HL-60/S4 (cell line): ENCODE results near the gene CHST14.

Experiments used
- in situ Hi-C: fragments of 300-500 bp; cut with MboI; formaldehyde crosslinking; loops from 2 replicates; pipeline ENCODE4 v1.14.3; 2022; ENCODE audit warnings: low sequenced_read_pairs

CHST14 gene

DNA sequence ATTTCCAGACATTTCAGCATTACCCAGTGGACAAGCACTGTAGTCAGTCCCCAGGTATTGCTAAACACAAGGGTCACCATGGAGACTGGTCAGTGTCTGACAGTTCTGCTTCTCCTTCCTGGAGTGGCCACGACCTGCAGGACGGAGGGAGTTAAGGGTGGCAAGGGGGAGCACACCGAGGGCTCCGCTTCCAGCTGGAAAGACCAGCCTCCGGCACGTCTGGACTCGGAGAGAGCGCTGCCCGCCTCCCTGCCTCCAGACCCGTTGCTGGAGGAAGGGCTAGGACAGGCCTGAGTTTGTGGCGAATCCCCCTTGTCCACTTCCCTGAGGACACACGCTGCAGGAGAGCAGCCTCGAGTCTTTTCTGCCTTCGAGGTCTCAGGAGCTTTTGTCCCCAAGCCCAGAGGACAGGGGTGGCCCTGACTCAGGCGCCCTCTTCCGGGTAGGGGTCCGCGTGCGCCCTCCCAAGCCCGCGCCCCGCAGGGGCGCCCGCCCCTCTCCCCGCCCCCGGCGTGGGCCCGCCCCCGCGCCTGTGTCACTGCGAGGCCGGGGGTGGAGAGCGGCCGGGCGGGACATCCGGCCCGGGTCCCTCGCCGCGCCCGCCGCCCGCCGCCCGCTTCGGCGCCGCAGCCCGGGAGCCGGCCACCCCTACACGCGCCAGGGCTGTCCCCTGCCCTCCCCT, at the start of gene CHST14:
Gene CHST14, plus strand, starts transcription at position 562 of the 682 bp plus-strand sequence. CDS start 230 bp downstream, outside the sequence.
- in situ Hi-C loops: no loop called here

DNA sequence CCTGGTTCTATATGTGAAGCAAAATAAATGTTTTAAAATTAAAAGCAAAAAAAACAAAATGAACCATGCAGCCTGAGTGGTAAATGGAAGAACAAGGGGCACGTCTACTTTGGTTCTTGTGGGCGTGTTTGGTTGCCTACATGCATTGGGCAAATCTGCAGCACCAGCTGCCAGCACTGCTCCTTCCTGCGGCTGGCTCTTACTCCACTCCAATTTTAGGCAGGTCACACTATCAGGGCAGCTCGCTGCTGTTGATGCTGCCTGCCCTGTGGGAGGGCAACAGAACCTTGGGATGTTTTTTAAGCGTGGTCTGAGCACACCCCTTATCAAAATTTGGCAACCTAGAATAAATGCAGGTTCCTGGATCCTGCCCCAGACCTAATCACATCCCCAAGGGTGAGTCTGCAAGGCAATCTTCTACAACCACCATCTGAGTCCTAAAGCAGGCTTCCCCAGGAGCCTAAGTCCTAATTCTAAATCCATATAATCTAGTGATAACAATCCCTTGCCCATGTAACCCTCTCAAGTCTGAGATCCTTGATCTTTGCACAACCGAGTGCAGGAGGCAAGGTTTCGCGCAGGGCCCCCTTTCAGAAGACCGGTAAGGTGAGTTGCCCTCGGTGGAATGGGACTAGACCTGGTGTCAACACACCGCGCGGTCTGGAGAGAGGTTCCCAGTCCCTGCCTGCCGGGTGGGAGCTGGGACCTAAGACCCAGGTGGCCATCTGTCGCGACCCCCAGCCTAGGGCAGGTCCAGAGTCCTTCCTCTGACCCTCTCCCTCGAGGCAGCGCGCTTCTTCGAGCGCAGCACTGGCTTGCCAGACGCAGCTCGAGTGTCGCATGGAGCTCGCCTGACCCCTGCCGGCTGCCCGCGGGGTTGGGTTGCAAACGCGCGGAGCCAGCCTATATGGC, 49.3 kb upstream of the CHST14 start:
- in situ Hi-C loops: no loop called here

DNA sequence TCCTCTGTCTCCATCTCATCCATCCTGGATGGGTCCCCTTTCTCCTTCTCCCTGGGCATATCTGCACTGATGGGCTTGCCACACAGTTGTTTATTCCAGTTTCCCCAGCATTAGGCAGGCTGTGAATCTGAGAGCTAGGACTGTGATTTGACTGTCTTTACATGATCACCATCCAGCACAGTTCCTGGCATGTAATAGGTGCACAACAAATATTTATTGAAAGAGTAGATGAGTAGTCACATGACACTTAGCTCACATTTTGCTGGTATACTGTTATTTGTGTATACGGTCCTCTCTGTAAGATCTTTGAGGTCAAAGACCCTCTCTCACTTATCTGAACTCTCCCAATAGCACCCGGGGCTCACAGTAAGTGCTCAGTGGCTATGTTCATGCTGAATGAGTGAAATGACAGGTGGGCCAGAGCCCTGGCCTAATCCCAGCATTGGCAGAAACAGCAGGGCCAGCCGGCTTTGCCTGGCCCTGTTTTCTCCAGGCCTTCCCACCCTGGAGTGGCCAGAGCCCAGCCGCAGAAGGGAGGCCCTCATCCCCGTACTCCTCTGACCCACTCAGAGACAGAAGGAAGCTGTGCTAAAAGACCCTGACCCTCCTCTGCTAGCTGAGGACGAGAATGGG, 46.2 kb upstream of the CHST14 start:
- in situ Hi-C loops: no loop called here

DNA sequence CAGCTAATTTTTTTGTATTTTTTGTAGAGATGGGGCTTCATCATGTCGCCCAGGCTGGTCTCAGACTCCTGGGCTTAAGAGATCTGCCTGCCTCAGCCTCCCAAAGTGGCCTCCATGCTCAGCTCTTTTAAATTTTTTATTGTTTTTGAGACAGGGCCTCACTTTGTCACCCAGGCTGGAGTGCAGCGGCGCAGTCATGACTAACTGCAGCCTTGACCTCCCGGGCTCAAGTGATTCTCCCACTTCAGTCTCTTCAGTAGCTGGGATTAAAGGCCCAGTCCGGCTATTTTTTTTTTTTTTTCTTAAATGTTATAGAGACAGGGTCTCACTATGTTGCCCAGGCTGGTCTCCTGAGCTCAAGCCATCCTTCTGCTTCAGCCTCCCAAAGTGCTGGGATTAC, 45.1 kb upstream of the CHST14 start:
- in situ Hi-C loops: no loop called here

DNA sequence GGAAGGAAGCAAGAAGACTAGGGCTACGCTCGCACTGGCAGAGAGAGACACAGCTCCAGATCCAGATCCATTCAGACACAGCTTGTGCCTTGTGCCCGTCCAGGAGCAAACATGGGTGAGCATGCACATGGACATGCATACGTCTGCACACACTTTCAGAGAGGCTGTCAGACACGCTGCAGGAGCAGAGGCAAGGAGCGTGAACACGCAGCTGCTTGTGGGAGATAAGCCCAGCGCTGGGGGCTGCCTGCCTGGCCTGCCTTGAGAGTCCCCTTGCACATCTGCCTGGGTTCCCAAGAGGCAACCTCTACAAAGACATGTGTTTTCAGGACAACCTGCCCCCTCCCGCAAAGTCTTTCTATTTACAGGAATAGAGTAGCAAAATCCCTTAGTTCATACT, 43.6 kb upstream of the CHST14 start:
- in situ Hi-C loops: no loop called here

GRCh38 chr15:40428185-40428584, 42.6 kb upstream of the CHST14 start:
- in situ Hi-C loops: no loop called here

DNA sequence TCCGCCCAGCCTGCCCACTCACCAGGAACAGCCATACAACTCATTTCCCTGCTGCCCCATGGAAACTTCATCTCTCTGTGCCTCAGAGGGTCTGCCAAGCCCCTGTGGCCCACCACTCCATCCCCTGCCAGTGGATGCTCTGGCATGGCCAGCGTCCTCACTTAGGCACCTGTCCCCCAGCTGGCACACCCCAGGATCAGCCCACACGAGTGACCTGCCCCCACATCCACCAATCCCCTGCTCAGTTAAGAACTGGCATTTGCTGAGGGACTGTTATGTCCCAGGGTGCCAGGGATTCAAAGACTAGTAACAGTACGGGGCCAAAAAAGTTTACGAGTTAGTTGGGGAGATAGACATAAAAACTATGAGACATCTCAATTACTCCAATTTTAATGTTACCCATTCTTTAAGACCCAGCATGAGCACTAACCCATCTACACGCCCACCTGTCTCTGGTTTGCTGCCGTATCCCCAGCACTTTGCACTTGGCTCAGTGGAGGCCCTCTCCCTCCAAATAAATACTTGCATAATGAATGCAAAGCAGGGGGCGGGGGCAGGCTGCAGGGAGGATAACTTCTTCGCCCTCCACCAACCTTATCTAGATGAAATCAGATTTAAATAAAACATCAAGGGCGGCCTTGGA, 41.6 kb upstream of the CHST14 start:
- in situ Hi-C loops: no loop called here

DNA sequence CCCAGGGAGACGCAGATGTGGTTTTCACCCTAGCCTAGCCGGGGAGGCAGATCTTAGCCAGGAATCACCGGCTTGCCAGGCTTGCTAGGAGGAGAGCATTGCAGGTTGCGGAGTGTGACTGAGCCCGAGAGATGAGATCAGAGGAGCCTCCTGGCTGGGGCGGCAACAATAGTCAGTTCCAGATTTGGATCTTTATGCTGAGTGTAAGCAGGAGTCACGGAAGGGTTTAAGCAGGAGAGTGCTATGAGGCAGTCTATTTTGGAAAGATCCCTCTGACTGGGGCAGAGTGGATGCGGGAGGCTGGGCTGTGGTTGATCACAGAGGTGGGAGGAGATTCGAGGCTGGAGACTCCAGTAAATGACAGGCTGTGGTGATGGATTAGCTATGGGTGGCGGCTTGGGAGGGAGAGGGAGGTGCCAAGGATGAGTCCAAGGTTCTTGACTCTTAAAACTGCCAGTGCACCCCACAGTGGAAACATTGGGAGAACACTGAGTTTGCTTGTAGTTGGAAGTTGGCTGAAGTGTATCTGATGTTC, 40.4 kb upstream of the CHST14 start:
- in situ Hi-C loops: no loop called here

DNA sequence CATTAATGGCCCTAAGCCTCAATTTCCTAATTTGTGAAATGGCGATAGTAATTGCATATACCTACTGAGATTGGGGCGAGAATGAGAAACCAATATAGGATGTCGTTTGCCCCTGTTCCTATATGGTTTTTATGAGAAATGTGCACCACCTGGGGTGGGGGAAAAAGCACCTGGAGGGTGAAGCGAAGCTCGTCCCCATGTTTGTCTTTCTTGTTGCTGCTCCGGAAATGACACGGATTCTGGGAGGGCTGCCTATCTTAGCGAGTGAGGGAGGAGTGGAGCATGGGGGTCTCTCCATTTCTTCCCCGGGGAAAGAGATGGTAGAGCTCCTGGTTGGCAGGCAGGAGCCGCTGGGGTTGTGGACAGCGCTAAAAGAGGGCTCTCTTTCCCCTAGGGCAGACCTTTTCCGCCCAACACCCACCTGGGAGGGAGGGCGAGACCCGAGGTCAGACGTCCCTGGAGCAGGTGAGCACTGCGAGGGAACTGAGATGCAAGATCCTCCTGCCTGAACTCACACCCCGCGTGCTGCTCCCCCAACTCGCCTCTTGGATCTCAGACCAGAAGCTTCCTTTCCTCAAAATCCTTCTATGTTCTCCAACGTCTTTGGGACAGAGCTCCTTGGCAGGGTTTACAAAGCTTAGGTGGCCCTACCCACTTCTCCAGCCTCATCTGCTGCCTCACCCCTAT, 35.6 kb upstream of the CHST14 start:
- in situ Hi-C loops: no loop called here

DNA sequence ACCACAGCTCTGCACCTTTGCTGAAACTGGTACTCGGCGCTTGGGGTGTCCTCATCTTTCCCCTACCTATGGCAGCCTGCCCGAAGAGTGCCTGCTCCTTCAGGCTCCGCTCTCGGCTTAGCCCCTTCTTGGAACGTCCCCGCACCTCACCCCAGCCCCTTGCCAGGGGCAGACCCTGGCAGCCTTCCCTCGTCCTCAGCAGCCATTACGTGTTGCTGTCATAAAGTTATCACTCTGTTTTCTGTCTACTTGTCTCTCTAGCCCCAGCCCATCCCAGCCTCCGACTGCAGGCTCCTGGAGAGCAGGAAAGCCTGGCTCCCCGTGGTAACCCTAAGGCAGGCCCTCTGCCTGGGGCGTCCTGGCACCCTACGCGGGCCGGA, 35.1 kb upstream of the CHST14 start:
- in situ Hi-C loops: no loop called here

DNA sequence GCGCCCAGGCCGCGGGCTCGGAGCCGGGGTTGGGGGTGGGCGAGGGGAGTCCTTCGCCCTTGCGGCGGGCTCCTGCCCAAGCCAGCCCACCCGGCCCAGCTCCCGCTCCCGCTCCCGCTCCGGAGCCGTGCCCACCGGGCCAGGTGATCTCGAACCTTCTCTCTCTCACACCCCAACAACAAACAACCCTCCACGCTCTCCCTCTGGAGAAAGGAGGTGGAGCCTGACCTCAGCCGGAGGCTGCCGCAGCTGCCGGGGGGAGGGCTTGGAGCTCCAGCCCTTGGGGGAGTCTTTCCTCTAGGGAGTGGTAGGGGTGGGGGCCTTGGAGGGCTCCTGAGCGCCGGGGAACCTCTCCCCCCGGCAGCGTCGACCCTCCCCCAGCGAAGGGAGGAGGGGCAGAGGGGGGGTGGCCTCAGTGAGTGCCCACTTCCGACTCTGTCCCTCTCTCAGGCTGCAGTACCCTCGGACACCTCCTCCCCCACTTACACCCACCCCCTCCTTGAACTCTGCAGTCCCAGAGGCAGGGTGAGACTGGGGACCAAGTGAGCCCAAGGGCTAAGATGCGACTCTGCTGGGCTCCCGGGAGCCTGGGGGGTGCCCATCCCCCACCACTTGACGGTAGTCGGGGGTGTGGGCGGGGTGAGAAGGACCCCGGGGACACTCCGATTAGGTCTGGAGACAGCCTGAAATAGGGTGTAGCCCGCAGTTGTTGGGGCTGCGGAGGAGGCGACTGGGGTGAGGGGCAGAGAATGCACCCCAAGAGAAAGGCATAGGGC, 34.5 kb upstream of the CHST14 start:
- in situ Hi-C loops: no loop called here

DNA sequence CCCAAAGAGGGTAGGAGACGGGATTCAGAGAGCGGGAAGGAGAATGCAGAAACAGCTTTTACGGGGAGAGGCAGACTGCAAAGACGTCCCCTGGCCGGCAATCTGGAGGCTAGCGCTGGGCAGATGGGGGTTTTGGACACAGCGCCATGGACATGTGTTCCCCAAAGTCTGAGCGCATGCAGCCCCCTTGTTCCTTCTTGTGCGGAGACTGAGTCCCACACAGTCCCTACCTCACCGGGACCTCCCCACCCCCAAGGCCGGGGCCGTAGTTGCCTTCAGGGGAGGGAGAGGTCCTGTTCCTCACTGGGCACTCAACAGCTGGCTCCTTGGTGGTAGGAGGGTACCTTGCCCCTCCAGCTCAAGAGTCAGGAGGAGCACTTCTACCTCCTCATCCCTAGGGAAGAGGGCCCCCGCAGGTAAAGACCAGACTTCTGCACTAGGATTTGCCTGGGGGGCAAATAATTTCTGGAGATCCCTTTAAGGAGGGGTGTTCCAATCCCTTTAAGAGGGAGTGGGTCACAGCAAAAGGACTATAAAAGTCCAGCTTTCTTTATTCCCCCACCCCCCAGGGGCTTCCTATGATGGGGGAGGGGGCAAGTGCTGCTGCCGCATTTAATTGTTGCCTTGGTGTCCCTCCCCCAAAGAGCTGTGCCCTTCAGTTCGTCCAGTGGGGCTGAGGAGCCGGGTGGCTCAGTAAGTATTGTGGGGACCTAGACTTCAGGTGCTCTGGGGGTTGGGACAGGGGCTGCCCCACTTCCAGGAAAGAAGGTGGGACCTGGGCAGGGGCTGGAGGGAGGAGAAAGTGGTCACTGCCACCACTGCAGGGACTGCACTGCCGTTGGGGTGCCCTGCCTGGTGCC, 33.7 kb upstream of the CHST14 start:
- in situ Hi-C loops: no loop called here

DNA sequence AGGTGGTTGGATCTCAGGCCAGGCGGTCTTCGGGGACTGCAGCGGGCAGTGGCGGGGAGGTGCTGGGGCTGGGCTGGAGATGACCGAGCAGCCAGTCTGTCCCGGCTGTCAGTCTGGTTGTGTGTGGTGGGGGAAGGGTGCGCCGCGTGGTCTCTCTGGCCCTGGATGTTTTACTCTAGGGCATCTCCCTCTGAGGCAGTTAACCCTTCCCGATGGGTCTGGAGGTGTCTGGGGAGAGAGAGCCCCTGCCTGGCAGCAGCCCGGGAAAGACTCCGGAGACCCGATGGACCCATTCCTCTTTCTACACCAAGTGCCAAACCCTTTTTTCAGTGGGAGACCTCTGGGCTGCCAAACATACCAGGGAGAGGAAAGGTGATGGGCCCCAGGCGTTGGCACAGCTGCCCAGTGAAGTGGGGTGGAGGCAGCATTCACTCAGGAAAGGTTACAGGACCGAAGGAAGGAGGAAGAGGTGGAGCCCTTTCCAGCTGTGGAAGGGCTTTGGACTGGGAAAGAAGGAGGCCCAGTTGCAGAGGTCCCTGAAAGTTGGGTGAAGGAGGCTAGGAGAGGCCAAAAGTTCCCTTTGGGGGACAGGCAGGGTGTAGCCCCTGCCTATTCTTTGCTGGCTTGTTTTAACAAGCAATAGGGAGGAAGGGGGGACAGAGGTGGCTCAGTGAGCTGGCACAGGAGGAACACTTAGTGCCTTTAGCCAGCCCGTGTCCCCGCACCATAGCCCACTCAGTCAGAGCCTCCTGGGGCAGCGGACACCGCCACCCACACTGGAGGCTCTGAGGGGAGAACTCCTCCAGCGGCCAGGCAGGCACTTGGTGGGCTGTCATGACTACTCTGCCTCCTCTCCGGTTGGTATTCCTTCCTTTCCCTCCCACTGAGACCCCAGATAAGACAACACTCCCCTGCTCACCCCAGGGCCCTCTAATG, 32.8 kb upstream of the CHST14 start:
- in situ Hi-C loops: no loop called here

GRCh38 chr15:40438712-40439111, 32.1 kb upstream of the CHST14 start:
- in situ Hi-C loops: no loop called here

GRCh38 chr15:40439461-40439959, 31.3 kb upstream of the CHST14 start:
- in situ Hi-C loops: no loop called here

GRCh38 chr15:40439960-40440742, 30.6 kb upstream of the CHST14 start:
- in situ Hi-C loops: no loop called here
